ENCODE results near the gene RUSC1. TPM values are rescaled to one million over a fixed set of nuclear protein-coding genes. Genes with fewer than 3 reads are reported as not detected.
A peak's percentile ranks its signal among the peaks of the same experiment; 100 is the strongest.

Gene RUSC1
- total RNA-seq, 1 experiment from 2014 or later: 68.8 TPM

- TF ChIP-seq ZNF425 (CRISPR knock-in tag; conservative IDR thresholded peaks at IDR 0.05) (no peak), ZNF219 (CRISPR knock-in tag; IDR thresholded peaks at IDR 0.05; ENCODE audit: borderline replicate concordance) (no peak), PREB (CRISPR knock-in tag; IDR thresholded peaks at IDR 0.05; ENCODE audit: borderline replicate concordance) (no peak), ZMAT4 (CRISPR knock-in tag; IDR thresholded peaks at IDR 0.05) (no peak), GTF2I (CRISPR knock-in tag; conservative IDR thresholded peaks at IDR 0.05) (no peak), IRF1 (CRISPR knock-in tag; IDR thresholded peaks at IDR 0.05) (no peak), ZNF138 (CRISPR knock-in tag; conservative IDR thresholded peaks at IDR 0.05) (no peak), E2F5 (CRISPR knock-in tag; IDR thresholded peaks at IDR 0.05) (no peak; the same call in 1 of the 2 replicates), RELA (CRISPR knock-in tag; IDR thresholded peaks at IDR 0.05; ENCODE audit: borderline replicate concordance) (no peak), USF1 (CRISPR knock-in tag; IDR thresholded peaks at IDR 0.05) (peak; percentile 85), ZNF532 (CRISPR knock-in tag; IDR thresholded peaks at IDR 0.05; ENCODE audit: borderline replicate concordance) (no peak), CDX4 (CRISPR knock-in tag; IDR thresholded peaks at IDR 0.05; ENCODE audit: borderline replicate concordance) (no peak), ZSCAN18 (CRISPR knock-in tag; IDR thresholded peaks at IDR 0.05) (no peak), ERG (CRISPR knock-in tag; IDR thresholded peaks at IDR 0.05) (no peak), NFYB (CRISPR knock-in tag; conservative IDR thresholded peaks at IDR 0.05; ENCODE audit: low read depth) (peak; percentile 90), TCF7 (CRISPR knock-in tag; IDR thresholded peaks at IDR 0.05; ENCODE audit: low read depth) (no peak), ATF6 (CRISPR knock-in tag; IDR thresholded peaks at IDR 0.05) (no peak), SP1 (CRISPR knock-in tag; conservative IDR thresholded peaks at IDR 0.05) (peak; percentile 81), ETV6 (CRISPR knock-in tag; IDR thresholded peaks at IDR 0.05) (no peak), FOXK1 (CRISPR knock-in tag; IDR thresholded peaks at IDR 0.05) (peak; percentile 85)
Measured at GRCh38 chr1:155308493-155309422, 11.9 kb upstream of the RUSC1 start, which contains the start of gene FDPS (continued).

All from WTC11 (cell line).